ENCODE measurements around the gene ADGRB2.

The ADGRB2 gene, protein sequence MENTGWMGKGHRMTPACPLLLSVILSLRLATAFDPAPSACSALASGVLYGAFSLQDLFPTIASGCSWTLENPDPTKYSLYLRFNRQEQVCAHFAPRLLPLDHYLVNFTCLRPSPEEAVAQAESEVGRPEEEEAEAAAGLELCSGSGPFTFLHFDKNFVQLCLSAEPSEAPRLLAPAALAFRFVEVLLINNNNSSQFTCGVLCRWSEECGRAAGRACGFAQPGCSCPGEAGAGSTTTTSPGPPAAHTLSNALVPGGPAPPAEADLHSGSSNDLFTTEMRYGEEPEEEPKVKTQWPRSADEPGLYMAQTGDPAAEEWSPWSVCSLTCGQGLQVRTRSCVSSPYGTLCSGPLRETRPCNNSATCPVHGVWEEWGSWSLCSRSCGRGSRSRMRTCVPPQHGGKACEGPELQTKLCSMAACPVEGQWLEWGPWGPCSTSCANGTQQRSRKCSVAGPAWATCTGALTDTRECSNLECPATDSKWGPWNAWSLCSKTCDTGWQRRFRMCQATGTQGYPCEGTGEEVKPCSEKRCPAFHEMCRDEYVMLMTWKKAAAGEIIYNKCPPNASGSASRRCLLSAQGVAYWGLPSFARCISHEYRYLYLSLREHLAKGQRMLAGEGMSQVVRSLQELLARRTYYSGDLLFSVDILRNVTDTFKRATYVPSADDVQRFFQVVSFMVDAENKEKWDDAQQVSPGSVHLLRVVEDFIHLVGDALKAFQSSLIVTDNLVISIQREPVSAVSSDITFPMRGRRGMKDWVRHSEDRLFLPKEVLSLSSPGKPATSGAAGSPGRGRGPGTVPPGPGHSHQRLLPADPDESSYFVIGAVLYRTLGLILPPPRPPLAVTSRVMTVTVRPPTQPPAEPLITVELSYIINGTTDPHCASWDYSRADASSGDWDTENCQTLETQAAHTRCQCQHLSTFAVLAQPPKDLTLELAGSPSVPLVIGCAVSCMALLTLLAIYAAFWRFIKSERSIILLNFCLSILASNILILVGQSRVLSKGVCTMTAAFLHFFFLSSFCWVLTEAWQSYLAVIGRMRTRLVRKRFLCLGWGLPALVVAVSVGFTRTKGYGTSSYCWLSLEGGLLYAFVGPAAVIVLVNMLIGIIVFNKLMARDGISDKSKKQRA (N-terminal part only)

DNA sequence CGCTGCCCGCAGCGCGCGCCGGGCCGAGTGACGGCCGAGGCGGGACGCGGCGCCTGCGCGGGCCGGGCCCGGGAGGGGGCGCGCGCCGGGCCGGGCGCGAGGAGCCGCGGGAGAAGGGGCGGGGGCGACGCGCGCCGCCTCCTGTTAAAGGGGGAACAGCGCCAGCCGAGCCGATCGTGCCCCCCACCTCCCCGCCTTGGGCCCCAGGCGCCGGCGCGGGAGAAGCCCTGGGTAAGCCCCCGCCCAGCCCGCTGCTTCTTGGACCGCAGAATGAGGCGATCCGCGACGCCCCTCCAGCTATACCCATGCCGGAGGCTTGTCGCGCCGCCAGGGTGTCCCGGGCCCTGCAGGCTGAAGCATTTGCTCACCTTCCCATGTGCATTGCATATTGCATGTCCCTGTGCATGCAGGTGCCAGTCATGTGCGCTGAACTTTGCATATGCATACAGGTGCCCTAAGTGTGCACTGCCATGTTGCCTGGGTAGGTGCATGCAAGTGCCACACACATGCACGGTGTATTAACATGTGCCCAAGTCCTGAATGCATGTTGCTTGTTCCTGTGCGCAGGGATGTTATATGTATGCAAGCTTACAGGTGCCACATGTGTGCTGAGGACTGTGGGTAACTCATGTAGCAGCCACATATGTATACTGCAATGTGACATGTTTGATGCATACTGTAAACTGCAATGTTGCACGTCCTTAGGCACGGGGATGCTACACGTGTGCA is at the start of gene ADGRB2:
TSS of gene ADGRB2 (minus strand) at position 29 of the 729 bp plus-strand sequence. CDS start 7,119 bp downstream, outside the sequence.
- DNase-seq (ENCODE audit: low read depth) = no peak

DNA sequence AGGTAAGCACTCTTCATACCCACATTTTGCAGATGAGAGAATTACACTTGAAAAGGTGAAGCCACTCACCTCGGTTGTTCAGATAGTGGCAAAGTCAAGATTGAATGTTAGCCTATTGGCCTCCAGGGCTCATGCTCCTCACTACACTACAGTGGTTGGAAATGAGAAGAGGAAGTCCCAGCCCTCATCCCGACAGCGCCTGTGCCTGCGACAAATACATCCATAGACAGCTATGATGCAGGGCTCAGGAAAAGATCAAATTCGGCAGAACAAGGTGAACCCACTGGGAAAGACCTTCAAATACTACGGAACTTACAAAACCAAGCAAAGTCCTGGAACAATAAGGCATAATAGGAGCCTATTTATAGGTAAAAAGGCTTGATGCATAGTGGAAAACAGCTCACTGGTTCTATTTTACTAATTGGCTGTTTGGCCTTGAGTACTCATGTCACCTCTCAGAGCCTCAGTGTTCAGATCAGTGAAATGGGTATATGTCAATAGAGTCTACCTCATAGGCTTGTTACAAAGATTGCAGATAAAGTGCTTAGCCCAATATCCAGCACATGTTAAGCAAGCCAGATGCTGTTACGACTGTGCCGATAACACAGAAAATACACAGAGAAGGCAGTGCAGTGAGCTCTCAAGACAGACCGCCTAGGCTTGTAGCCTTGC is 48.2 kb upstream of the ADGRB2 start:
- DNase-seq (ENCODE audit: low read depth) = no peak

DNA sequence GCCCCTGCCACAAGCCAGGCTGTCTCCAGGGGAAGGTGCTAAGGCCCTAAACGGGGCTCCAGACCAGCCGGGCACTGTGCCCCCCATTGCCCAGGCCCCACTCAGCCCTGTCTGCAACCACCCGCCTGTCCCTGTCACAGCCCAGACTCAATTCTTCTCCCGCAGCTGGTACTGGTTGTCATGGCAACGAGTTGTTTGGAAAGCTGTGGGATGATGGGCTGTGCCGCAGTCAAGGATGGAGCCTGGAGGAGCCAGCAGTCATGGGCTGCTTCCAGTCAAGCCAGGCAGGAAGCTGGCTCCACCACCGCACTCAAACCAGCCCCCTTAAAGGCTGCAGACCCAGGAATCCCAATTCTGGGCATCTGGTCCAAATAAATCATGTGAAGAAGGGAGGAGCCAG is 47.5 kb upstream of the ADGRB2 start:
- no peak for DNase-seq (ENCODE audit: low read depth)

DNA sequence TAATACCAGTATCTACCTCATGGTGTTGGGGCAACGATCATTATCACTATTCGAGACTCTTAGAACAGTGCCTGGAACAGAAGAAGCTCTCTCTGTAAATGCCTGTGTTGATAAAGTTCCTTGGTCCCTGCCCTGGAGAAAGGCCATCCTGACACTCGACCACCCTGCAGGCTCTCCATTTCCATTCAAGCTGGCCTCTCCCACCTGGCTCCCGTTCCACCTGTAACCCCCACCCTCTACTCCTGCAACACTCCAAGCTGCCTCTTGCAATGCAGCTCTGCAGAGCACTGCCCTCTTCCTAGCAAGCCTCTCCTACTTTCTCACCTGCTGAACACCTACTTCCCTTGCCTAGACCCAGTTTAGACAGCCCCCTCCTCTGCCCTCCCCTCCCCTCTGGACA is 45.6 kb upstream of the ADGRB2 start:
- DNase-seq (ENCODE audit: low read depth) = no peak

DNA sequence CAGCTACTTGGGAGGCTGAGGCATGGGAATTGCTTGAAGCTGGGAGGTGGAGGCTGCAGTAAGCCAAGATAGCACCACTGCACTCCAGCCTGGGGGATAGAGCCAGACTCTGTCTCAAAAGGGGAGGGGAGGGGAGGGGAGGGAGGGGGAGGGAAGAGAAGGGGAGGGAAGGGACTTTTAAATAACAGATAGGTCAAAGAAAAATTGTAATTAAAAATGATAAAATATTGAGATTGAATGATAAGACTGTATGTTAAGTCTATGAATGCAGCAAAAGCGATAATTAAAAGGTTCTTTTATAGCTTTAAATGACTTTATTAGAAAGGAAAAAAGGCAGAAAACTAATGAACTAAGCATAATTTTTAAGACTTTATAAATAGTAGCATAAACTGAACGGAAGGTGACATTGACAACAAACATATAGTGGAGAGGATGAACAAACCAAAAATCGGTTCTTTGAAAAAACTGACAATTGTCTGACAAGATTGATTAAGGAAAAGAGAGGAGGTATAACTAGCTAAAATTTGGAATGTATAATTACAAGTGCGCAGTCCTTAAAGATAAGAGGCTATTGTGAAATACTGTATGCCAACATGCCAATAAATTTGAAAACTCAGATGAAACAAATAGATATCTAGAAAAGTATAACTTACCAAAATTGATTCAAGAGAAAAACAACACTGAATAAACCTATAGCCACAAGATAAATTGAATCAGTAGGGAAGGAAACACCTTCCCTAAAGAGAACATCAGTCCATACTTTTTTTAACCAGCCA is 43.3 kb upstream of the ADGRB2 start:
- DNase-seq (ENCODE audit: low read depth) = no peak

DNA sequence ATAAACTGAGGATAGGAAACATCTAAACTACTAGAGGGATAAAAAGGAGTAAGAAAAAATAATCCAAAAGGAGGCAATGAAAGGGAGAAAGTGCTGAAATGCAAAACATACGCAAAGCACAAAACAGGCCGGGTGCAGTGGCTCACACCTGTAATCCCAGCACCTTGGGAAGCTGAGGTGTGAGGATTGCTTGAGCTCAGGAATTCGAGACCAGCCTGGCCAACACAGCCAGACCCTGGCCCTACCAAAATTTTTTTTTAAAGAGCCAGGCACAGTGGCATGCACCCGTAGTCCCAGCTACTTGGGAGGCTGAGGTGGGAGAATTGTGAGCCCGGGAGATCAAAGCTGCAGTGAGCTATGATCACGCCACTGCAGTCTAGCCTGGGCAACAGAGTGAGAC is 41.2 kb upstream of the ADGRB2 start:
- DNase-seq (ENCODE audit: low read depth) = no peak

DNA sequence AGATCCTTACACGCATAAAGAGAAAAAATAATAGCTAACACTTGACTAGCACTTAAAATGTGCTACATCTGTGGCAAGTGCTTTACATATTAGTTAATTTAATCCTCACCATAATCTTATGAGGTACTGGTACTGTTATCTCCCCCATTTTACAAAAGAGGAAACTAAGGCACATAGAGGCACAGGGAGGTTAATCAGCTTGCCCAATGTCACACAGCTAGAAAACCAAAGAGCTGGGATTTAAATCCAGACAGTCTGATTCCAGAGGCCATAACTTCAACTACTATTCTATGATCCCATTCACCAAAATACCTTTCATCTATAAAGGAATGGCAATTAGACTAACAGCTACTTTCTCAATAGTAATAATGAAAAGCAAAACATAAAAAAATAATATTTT is 40.0 kb upstream of the ADGRB2 start:
- no peak for DNase-seq (ENCODE audit: low read depth)

DNA sequence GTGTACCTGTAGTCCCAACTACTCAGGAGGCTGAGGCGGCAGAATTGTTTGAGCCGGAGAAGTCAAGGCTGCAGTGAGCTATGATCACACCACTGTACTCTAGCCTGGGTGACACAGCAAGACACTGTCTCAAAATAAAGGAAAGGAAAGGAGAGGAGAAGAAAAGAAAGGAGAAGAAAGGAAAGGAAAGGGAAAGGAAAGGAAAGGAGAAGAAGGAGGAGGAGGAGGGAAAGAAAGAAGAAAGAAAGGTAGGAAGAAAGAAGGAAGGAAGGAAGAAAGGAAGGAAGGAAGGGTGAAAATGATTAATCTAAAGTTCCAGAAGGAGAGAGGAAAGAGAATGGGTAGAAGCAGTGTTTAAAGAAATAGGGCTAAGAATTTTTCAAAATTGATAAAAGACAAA is 39.5 kb upstream of the ADGRB2 start:
- no peak for DNase-seq (ENCODE audit: low read depth)

DNA sequence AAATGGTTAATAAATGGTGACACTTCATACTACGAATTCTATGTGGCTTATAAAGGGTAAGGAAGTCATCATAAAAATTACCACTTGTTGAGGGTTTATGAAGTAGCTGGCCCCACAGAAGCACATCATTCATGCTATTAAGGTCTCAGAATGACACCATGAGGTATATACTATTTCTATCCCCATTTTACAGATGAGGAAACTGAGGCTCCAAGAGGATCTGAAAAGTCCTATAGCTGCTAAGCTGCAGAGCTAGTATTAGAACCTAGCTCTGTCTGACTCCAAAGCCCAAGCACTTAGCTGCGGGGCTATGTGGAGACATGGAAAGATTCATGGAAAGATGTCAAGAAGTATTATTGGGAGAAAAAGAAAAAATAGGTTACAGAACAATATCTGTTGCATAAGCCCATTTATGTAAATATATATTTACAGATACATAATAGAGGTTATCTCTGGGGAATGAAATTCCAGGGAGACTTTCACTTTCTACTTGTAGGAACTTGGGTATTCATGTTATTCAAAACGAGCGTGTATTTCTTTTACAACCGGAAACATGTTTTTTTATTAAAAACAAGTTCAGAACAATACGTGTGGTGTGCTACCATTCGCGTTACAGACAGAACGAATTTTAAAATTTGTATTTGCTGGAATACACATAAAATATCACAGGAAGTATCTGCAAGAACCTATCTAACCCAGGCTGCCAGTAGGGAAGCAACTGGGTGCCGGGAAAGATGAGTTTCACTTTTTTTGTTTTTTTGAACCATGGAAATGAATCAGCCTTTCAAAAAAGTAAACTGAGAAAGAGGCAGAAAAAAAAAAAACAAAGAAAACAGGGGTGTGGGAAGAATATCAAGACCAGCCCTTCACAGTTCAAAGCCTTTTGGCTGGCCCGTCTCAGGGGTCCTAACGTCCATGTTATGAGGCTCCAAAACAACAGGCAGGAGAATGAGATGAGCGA is 38.3 kb upstream of the ADGRB2 start:
- DNase-seq (ENCODE audit: low read depth) = no peak

DNA sequence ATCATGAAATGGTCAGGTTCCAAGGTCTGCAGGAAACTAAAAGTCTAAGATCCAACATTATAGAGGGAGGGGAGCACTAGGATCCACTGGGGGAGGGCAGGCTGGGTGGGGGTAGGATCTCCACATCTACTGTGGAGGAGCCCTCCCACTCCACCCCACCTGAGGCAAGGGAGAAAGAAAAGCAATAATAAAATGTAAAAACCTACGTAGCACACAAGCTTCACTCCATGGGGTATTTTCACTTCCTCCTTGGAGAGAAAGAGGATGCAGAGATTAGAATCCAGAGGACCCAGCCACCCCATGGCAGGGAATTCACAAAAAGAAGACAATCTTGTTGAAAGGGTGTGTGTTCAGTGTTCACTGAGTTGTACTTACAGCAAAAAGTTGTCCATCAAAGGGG is 37.3 kb upstream of the ADGRB2 start:
- no peak for DNase-seq (ENCODE audit: low read depth)

DNA sequence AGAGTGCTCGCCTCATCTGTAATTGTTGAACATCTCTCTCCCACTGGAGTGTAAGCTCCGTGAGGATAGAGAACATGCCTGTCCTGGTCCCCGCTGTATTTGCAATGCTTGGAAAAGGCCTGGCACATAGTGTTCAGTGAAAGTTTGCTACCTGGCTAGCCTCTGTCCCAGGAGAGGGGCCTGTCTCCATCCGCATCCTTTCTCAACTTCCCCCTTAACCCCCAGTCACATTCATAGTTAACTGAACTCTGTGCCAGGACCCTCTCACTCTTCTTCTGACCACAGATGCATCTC is 36.5 kb upstream of the ADGRB2 start:
- DNase-seq (ENCODE audit: low read depth) = no peak

DNA sequence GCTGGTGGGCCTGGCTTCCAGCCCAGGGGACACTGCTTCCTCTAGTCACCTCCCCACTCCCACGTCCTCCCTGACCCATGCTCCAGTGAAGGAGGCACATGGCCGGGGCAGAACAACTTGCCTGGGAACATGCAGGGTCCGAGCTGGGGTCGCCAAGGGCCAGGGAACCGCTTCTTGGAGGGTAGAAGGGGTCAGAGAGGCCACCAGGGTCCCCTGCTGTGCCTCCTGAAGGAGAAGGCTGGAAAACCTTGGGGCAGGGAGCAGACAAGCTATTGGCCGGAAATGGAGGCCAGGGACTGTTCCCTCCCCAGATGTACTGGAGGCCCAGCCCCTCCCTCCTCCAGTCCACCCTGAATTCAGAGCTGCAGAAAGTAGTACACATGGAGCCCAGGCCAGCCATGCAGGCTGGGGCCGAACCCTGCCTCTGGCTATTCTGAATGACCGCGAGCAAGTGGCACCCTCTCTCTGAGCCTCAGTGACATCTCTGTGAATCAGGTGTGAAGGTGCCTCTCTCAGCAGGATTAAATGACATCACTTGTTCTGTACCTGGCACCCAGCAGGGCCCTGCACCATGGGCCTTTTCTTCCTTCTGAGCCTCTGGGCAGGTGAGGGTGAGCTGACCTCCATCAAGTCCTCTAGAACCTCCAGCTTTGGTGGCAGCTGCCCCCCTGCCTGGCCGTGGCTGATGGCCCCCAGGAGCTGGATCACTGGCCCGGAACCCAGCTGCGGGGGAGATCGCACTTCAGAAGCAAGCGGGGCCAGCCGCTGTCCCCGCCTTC is 35.9 kb upstream of the ADGRB2 start:
- no peak for DNase-seq (ENCODE audit: low read depth)

DNA sequence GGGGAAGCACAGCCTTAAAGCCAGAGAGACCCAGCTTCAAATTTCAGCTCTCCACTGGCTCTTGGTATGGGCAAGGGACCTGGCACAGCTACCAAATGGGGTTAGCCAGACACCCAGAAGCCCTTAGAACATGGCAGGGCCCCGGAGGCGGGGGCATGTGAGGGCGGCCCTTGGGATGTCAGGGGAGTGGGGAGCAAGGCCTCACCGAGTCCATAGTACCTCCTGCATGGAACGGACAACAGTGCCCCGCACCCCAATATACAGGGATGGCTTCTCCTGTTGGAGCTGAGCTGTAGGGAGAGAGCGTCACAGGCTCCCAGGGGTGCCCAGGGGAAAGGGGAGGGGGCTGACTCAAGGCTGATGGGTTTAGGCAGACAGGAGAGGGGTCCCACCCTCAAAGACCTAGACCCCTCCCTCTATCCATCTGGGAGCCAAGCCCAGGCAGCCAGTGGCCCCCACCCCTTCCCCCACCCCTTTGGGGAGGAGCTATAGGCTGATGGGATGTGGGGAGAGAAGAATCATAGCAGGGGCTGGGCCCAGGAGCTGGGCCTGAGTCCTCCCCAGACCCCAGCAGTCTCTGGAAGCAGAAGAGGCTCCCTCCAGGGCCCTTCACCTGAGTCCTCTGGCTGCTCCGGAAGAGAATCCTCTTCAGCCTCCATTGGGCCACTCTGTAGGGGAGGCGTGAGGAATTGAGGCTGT is 35.2 kb upstream of the ADGRB2 start:
- no peak for DNase-seq (ENCODE audit: low read depth)

DNA sequence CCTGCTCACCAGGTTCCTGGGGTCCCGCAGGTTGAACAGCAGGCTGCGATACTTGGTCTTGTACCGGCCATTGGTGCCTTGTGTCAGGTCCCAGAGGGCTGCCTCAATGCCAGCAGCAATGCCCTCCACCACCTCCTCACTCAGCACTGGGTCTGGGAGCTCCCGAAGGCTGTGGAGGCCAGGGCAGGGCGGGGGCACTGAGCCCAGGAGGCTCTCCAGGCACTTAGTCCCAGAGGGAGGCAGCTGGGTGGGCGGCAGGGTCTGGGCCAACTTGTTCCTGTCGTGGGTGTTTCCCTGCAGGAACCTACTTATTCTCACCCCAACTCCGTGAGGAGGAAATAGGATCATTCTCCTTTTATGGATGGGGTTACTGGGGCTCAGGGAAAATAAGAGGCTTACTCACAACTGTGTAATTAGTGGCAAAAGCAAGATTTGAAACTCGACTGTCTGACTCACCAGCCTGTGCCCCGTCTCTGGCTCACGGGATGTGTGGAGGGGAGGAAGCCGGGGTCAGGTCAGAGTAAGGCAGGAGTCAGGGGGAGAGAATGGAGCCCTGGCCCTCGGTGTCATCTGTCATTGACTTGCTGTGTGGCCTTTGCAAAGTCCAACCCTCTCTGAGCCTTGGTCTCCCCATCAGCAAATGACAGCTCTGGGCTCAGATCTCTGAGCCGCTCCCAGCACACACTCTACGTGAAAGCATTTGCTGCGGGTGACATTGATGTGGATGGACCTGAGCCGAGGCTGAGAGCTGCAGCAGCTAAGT is 34.5 kb upstream of the ADGRB2 start:
- DNase-seq (ENCODE audit: low read depth) = peak; percentile 86

DNA sequence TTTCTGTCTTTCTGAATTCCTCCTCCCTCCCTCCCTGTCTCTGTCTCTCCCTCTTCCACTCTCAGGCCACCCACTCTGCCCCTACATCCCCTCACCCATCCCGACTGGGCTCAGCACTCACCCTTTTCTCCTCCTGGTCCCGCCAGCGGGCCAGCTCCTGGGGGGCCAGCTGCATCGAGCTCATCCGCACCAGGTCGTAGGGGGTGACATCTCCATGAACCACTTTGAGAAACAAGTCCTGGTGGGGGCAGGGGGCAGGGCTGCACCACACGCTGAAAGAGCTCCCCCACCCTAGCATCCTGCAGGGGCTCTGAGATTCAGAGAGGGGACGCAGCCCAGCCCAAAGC is 33.9 kb upstream of the ADGRB2 start:
- no peak for DNase-seq (ENCODE audit: low read depth)

DNA sequence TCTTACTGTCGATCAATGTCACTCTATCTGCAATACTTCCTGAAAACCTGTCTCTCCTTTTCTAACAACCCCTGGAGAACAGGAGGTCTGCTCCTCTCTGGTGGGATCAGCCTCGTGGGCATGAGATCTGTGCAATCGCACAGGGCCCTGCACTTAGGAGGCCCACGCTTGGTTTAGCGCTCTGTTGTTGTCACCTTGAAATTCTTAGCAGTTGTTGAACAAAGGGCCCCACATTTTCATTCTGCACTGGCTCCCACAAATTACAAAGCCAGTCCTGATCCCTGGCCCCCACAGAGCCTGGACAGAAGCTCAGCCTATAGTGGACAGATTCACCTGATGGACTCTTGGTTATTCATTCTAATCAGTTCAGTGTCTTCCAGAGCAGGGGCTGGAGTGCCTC is 33.1 kb upstream of the ADGRB2 start:
- DNase-seq (ENCODE audit: low read depth) = no peak

DNA sequence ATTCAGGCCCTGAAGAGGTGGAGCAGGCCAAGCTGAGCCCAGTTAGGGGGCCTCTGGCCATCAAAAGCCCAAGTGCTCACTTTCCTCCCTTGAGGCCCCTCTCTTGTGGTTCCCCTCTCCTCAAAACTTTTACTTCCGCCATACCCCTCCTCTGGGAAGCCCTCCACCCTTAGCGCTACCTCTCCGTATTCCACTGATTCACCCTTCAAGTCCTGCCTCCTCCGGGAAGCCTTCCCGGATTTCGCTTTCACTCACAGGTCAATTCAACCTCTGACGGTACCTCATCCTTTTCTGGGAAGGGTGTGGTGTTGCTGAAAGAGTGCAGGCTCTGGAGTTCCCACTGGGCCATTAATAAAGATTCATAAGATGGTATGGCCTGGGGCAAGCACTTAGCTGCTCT is 32.6 kb upstream of the ADGRB2 start:
- DNase-seq (ENCODE audit: low read depth) = no peak

All from GM04504 (cell line).